ENCODE measurements around the gene UCHL1. TPM values are rescaled to one million over a fixed set of nuclear protein-coding genes. Genes with fewer than 3 reads are reported as not detected.

Gene UCHL1
- total and polyA plus RNA-seq, 2 donors from 2014 or later: 35.8 to 353 TPM

- no peak for DNase-seq
- TF ChIP-seq CTCF (IDR thresholded peaks at IDR 0.05; ENCODE audit: borderline replicate concordance, extremely low read depth, insufficient read depth): no peak
- Histone ChIP-seq H3K4me3 (ENCODE audit: low read length in 3 of 3) (no peak overlapping the region), H3K36me3 (ENCODE audit: control insufficient read depth in 2 of 3, insufficient read depth in 3 of 3, low read length in 3 of 3) (no peaks in the 10 kb centered on the region), H3K27ac (ENCODE audit: low read depth in 2 of 2, low read length in 2 of 2) (no peak overlapping the region), H3K9ac (ENCODE audit: low read length in 3 of 3) (no peak overlapping the region), H3K27me3 (ENCODE audit: control insufficient read depth, insufficient read depth, low read length) (no peaks in the 10 kb centered on the region), H3K4me1 (ENCODE audit: control insufficient read depth in 2 of 3, insufficient read depth in 2 of 3, low read depth in 1 of 3, low read length in 3 of 3) (no peaks in the 10 kb centered on the region), H3K9me3 (ENCODE audit: control insufficient read depth in 2 of 3, insufficient read depth in 1 of 3, low read length in 3 of 3) (no peaks in the 10 kb centered on the region)
- intact Hi-C loops (cut with DNase I): no loop called here
- FAIRE-seq: no peak
These were observed 46.8 kb downstream of the UCHL1 start for GRCh38 chr4:41303372-41304118.

- Histone ChIP-seq H3K9me3 (ENCODE audit: control insufficient read depth in 2 of 3, insufficient read depth in 1 of 3, low read length in 3 of 3) (no peaks in the 10 kb centered on the region), H3K4me3 (ENCODE audit: low read length in 3 of 3) (no peak overlapping the region), H3K4me1 (ENCODE audit: control insufficient read depth in 2 of 3, insufficient read depth in 2 of 3, low read depth in 1 of 3, low read length in 3 of 3) (no peaks in the 10 kb centered on the region), H3K36me3 (ENCODE audit: control insufficient read depth in 2 of 3, insufficient read depth in 3 of 3, low read length in 3 of 3) (no peaks in the 10 kb centered on the region), H3K9ac (ENCODE audit: low read length in 3 of 3) (no peak overlapping the region), H3K27me3 (ENCODE audit: control insufficient read depth, insufficient read depth, low read length) (no peaks in the 10 kb centered on the region), H3K27ac (ENCODE audit: low read depth in 2 of 2, low read length in 2 of 2) (peak overlapping the region in 1 of 2 donors; percentile 9)
- TF ChIP-seq CTCF (IDR thresholded peaks at IDR 0.05; ENCODE audit: borderline replicate concordance, extremely low read depth, insufficient read depth): no peak
- intact Hi-C loops (cut with DNase I): no loop called here
- no peak for FAIRE-seq
- no peak for DNase-seq
These were observed 47.5 kb downstream of the UCHL1 start for GRCh38 chr4:41304221-41304620.

GRCh38 chr4:41305476-41305875 is 48.7 kb downstream of the UCHL1 start:
- H3K36me3 ChIP-seq (ENCODE audit: control insufficient read depth in 2 of 3, insufficient read depth in 3 of 3, low read length in 3 of 3): no peaks in the 10 kb centered on the region
- no peak for TF ChIP-seq CTCF (IDR thresholded peaks at IDR 0.05; ENCODE audit: borderline replicate concordance, extremely low read depth, insufficient read depth)
- H3K4me3 ChIP-seq (ENCODE audit: low read length in 3 of 3): no peak overlapping the region
- H3K27me3 ChIP-seq (ENCODE audit: control insufficient read depth, insufficient read depth, low read length): no peaks in the 10 kb centered on the region
- intact Hi-C loops (cut with DNase I): no loop called here
- no peaks in the 10 kb centered on the region for H3K4me1 ChIP-seq (ENCODE audit: control insufficient read depth in 2 of 3, insufficient read depth in 2 of 3, low read depth in 1 of 3, low read length in 3 of 3)
- FAIRE-seq (no peak), DNase-seq (no peak)
- H3K9ac ChIP-seq (ENCODE audit: low read length in 3 of 3): no peak overlapping the region
- H3K9me3 ChIP-seq (ENCODE audit: control insufficient read depth in 2 of 3, insufficient read depth in 1 of 3, low read length in 3 of 3): no peaks in the 10 kb centered on the region
- H3K27ac ChIP-seq (ENCODE audit: low read depth in 2 of 2, low read length in 2 of 2): no peak overlapping the region
